H1 (cell line): ENCODE results near the gene ST13. TPM values are rescaled to one million over a fixed set of nuclear protein-coding genes. Genes with fewer than 3 reads are reported as not detected.
"Not testable (repeated sequence)": the region's sequence is repeated elsewhere in the genome, so short reads cannot be mapped to it uniquely, and the experiment has no call there.

ENCODE experiments used
- CTCF ChIA-PET: fragments of 300-600 bp; sonication (Branson Sonifier 250); formaldehyde crosslinking; loops from one replicate; lab custom pipeline; 2021; ENCODE audit not compliant: partially characterized antibody; lab: Charles Lee
- POLR2A ChIA-PET: fragments of 300-600 bp; sonication (Branson Sonifier 250); formaldehyde crosslinking; loops from one replicate; lab custom pipeline; 2021; ENCODE audit warnings: inconsistent platforms; ENCODE audit not compliant: partially characterized antibody; lab: Charles Lee
- DNase-seq, 2 experiments: peaks; one replicate each; pipeline versions ENCODE4 v3.0.0 to v3.0.0-alpha.2; 2010 to 2022; ENCODE audit warnings: low spot score in 2 of 2, low read depth in 1 of 2, mixed read lengths in 1 of 2
- FAIRE-seq: peaks from 2 replicates; lab custom pipeline; 2011; peaks lifted over from hg19 to GRCh38; lab: Jason Lieb, UNC
- H2AFZ ChIP-seq: 2 replicates; pipeline ENCODE4 v1.8.1; 2012; ENCODE audit warnings: low read length, inconsistent platforms
- H2AK5ac ChIP-seq: 2 replicates; pipeline ENCODE4 v1.6.1; 2013; ENCODE audit warnings: low read depth, low read length
- H2BK120ac ChIP-seq: replicated peaks from 2 replicates; pipeline ENCODE3; 2013; ENCODE audit warnings: low read depth, low read length, inconsistent platforms
- H2BK12ac ChIP-seq: 2 replicates; pipeline ENCODE4 v1.6.1; 2013; ENCODE audit warnings: low read depth, low read length
- H2BK15ac ChIP-seq: 2 replicates; pipeline ENCODE4 v1.6.1; 2013; ENCODE audit warnings: low read length
- H2BK20ac ChIP-seq: 2 replicates; pipeline ENCODE4 v1.6.1; 2013; ENCODE audit warnings: low read length
- H2BK5ac ChIP-seq: 2 replicates; pipeline ENCODE4 v1.6.1; 2013; ENCODE audit warnings: low read depth, low read length
- H3K14ac ChIP-seq: 2 replicates; pipeline ENCODE4 v1.6.1; 2013; ENCODE audit warnings: inconsistent platforms; ENCODE audit not compliant: insufficient read length
- H3K18ac ChIP-seq: 2 replicates; pipeline ENCODE4 v1.6.1; 2013; ENCODE audit warnings: low read length; ENCODE audit errors: extremely low read depth
- H3K23ac ChIP-seq: 2 replicates; pipeline ENCODE4 v1.6.1; 2013; ENCODE audit warnings: inconsistent platforms; ENCODE audit not compliant: insufficient read length
- H3K23me2 ChIP-seq: 2 replicates; pipeline ENCODE4 v1.6.1; 2013; ENCODE audit warnings: low read depth, low read length
- H3K27ac ChIP-seq: 2 replicates; pipeline ENCODE4 v1.6.1; 2011; ENCODE audit warnings: low read depth, low read length, inconsistent platforms
- H3K27me3 ChIP-seq, 4 experiments: replicated peaks in 1 of 4; 1 replicate in 1 of 4; 2 replicates in 3 of 4; pipeline versions ENCODE4 v1.6.1 to v1.8.1; 2011 to 2013; ENCODE audit warnings: low read length in 3 of 4, mild to moderate bottlenecking in 3 of 4, inconsistent platforms in 2 of 4, mixed read lengths in 2 of 4, moderate library complexity in 1 of 4; ENCODE audit not compliant: control insufficient read depth in 3 of 4, insufficient read depth in 3 of 4; ENCODE audit errors: extremely low read depth in 1 of 4
- H3K36me3 ChIP-seq, 4 experiments: 2 replicates each; pipeline versions ENCODE4 v1.6.1 to v1.8.1; 2011 to 2013; ENCODE audit warnings: mild to moderate bottlenecking in 4 of 4, low read length in 3 of 4, moderate library complexity in 2 of 4, control low read depth in 1 of 4, inconsistent platforms in 1 of 4; ENCODE audit not compliant: insufficient read depth in 4 of 4, control insufficient read depth in 2 of 4
- H3K4ac ChIP-seq: replicated peaks from 2 replicates; pipeline ENCODE3; 2013; ENCODE audit warnings: low read length, low read depth, mixed read lengths, inconsistent platforms; ENCODE audit not compliant: insufficient read length
- H3K4me1 ChIP-seq, 4 experiments: replicated peaks in 1 of 4; 1 replicate in 1 of 4; 2 replicates in 3 of 4; pipeline versions ENCODE4 v1.6.1 to v1.8.1; 2011 to 2013; ENCODE audit warnings: low read length in 3 of 4, inconsistent platforms in 2 of 4, mixed read lengths in 1 of 4; ENCODE audit not compliant: insufficient read depth in 4 of 4, control insufficient read depth in 3 of 4
- H3K4me2 ChIP-seq, 2 experiments: 2 replicates each; pipeline versions ENCODE4 v1.6.1 to v1.8.1; 2011 to 2013; ENCODE audit warnings: low read depth in 2 of 2, low read length in 2 of 2, control low read depth in 1 of 2, inconsistent platforms in 1 of 2, mild to moderate bottlenecking in 1 of 2; ENCODE audit not compliant: insufficient read depth in 1 of 2
- H3K4me3 ChIP-seq, 4 experiments: fragments of 200-600, 300-600 bp in 1 of 4; sonication (generic), shearing (Covaris generic), sonication (Bioruptor Twin) in 1 of 4; 2 replicates each; pipeline versions ENCODE4 v1.5.1 to v1.8.1; 2011 to 2016; ENCODE audit warnings: low read length in 4 of 4, low read depth in 3 of 4, control low read depth in 2 of 4, inconsistent platforms in 2 of 4, mild to moderate bottlenecking in 2 of 4, mixed read lengths in 1 of 4, moderate library complexity in 1 of 4; ENCODE audit not compliant: insufficient read depth in 2 of 4; ENCODE audit errors: extremely low read depth in 1 of 4
- H3K56ac ChIP-seq: replicated peaks from 2 replicates; pipeline ENCODE3; 2013; ENCODE audit warnings: low read depth, mild to moderate bottlenecking, mixed read lengths, low read length, inconsistent platforms; ENCODE audit not compliant: insufficient read length
- H3K79me1 ChIP-seq: 2 replicates; pipeline ENCODE4 v1.6.1; 2013; ENCODE audit warnings: low read depth, low read length, control low read depth
- H3K79me2 ChIP-seq, 2 experiments: 2 replicates each; pipeline versions ENCODE4 v1.6.1 to v1.8.1; 2012 to 2013; ENCODE audit warnings: low read length in 2 of 2, mild to moderate bottlenecking in 2 of 2, inconsistent platforms in 1 of 2; ENCODE audit not compliant: insufficient read depth in 2 of 2, control insufficient read depth in 1 of 2
- H3K9ac ChIP-seq, 4 experiments: replicated peaks in 1 of 4; 1 replicate in 1 of 4; 2 replicates in 3 of 4; pipeline versions ENCODE4 v1.6.1 to v1.8.1; 2011 to 2013; ENCODE audit warnings: low read depth in 3 of 4, low read length in 3 of 4, control low read depth in 2 of 4, mild to moderate bottlenecking in 2 of 4, moderate library complexity in 2 of 4, inconsistent platforms in 1 of 4; ENCODE audit errors: extremely low read depth in 1 of 4
- H3K9me3 ChIP-seq, 2 experiments: 2 replicates each; pipeline versions ENCODE4 v1.6.1 to v1.8.1; 2012 to 2013; ENCODE audit warnings: mild to moderate bottlenecking in 2 of 2, moderate library complexity in 2 of 2, control low read depth in 1 of 2, inconsistent platforms in 1 of 2, low read depth in 1 of 2, low read length in 1 of 2, mixed read lengths in 1 of 2; ENCODE audit not compliant: insufficient read depth in 2 of 2
- H4K20me1 ChIP-seq, 2 experiments: replicated peaks in 1 of 2; 2 replicates each; pipeline versions ENCODE3 to v1.8.1; 2011 to 2013; ENCODE audit warnings: inconsistent platforms in 2 of 2, low read length in 2 of 2, mild to moderate bottlenecking in 1 of 2; ENCODE audit not compliant: insufficient read depth in 2 of 2, control insufficient read depth in 1 of 2
- H4K5ac ChIP-seq: 2 replicates; pipeline ENCODE4 v1.6.1; 2013; ENCODE audit warnings: low read length, low read depth, mixed read lengths, inconsistent platforms; ENCODE audit not compliant: insufficient read length
- H4K8ac ChIP-seq: 2 replicates; pipeline ENCODE4 v1.8.0; 2013; ENCODE audit warnings: mild to moderate bottlenecking, moderate library complexity, low read length, inconsistent platforms; ENCODE audit not compliant: insufficient read depth; ENCODE audit errors: extremely low read depth
- H4K91ac ChIP-seq: replicated peaks from 2 replicates; pipeline ENCODE3; 2013; ENCODE audit warnings: low read length, mixed read lengths, inconsistent platforms; ENCODE audit not compliant: insufficient read length
- WGBS, 2 experiments: shearing (Covaris generic) in 1 of 2; methylation state at CpG; one replicate each; pipeline versions ENCODE4 v1.1.6 to v1.1.7; 2013 to 2015; ENCODE audit warnings: low lambda C conversion rate in 2 of 2, mixed read lengths in 2 of 2, inconsistent platforms in 1 of 2, low coverage in 1 of 2, missing lambda C conversion rate in 1 of 2; ENCODE audit not compliant: insufficient replicate concordance in 2 of 2, insufficient coverage in 1 of 2, insufficient read length in 1 of 2; ENCODE audit errors: extremely low coverage in 1 of 2, missing lambda C conversion rate in 1 of 2; 5-methylcytosine and 5-hydroxymethylcytosine counted together
- polyA plus RNA-seq, 7 experiments: library from polyadenylated mRNA; depleted of rRNA in 3 of 7; stranded (reverse) in 5 of 7; unstranded in 2 of 7; fragments of >200 nt in 5 of 7; fragments of 200-250 nt in 2 of 7; gene quantifications; 1 replicate in 5 of 7; 2 replicates in 1 of 7; 4 replicates in 1 of 7; pipeline versions ENCODE4 v1.2.1 to v1.2.3, GENCODE V29; 2011 to 2013; ENCODE audit warnings: missing spikeins in 2 of 7, mixed read lengths in 2 of 7
- total RNA-seq: library from RNA; stranded (reverse); fragmentation: NEBNext Ultra II Directional; extraction: Animal tissue kit (Norgen Biotek cat#: 25700); gene quantifications from 2 replicates; pipeline ENCODE4 v1.2.1, GENCODE V29; 2021

The ST13 gene
- total and polyA plus RNA-seq, 2 of the 8 experiments (the other 6 are each of a cell fraction or from before 2014, with no cell fraction given), result 52.0 to 305 TPM

DNA sequence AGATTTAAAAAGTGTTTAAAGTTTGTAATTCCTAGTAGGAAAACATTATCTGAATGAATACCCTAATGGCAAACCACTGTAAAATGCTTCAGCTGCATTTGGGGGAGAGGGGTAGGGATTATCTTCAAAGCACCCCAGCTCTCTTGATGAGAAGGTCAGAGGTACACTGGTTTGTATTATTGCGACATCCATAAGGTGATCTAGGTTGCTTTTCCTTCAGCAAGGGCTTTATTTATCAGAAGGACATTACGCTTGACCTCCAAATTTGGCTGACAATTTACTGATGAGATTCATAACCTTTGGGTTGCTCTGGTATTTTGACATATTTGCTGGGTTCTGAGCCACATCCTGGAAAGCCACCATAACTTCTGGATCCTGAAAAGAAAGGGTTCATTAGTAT is 30.1 kb downstream of the ST13 start:
- CTCF ChIA-PET, H4K5ac ChIP-seq, H2BK120ac ChIP-seq, H2BK5ac ChIP-seq, H2AK5ac ChIP-seq, H2BK20ac ChIP-seq, H3K27me3 ChIP-seq, H3K9ac ChIP-seq, H4K91ac ChIP-seq, H4K20me1 ChIP-seq, H3K79me1 ChIP-seq, H4K8ac ChIP-seq, H2BK12ac ChIP-seq, H2BK15ac ChIP-seq, H3K4me1 ChIP-seq, H3K79me2 ChIP-seq, H3K14ac ChIP-seq, H3K4me2 ChIP-seq, H3K23me2 ChIP-seq, H3K27ac ChIP-seq, H3K4ac ChIP-seq, H2AFZ ChIP-seq, H3K18ac ChIP-seq, H3K9me3 ChIP-seq, FAIRE-seq, H3K56ac ChIP-seq, DNase-seq, H3K23ac ChIP-seq: not testable (repeated sequence)
- WGBS, 2 experiments, result 90% methylated on average over 2 of the region's 2 CpGs; no CpG with 5 or more reads in 1 of the 2 experiments
- H3K36me3 ChIP-seq, result peaks cover 10 to 60% (median 27%) of the 10 kb centered on the region in 4 experiments; a peak in 7 of 8 replicates
- POLR2A ChIA-PET, result interaction anchor here (0.9 kb wide), 1 partner anchor 132 kb away, joined by 3 read pairs; no protein-coding TSS in a partner anchor
- peak overlapping the region in 1 of 4 experiments; percentile 3; a peak in 1 of 8 replicates for H3K4me3 ChIP-seq
